Endothelial cell (in vitro differentiated cells): ENCODE data around the gene BZW2. TPM values are rescaled to one million over a fixed set of nuclear protein-coding genes. Genes with fewer than 3 reads are reported as not detected.

Experiments used
- DNase-seq: peaks from one replicate; pipeline ENCODE4 v3.0.0; 2021; ENCODE audit warnings: low spot score
- H3K27ac Mint-ChIP-seq: one replicate; pipeline ENCODE4 v1.8.0; 2021; ENCODE audit warnings: mixed read lengths, inconsistent platforms; ENCODE audit not compliant: unreplicated experiment
- H3K27me3 Mint-ChIP-seq: one replicate; pipeline ENCODE4 v1.8.0; 2021; ENCODE audit warnings: mild to moderate bottlenecking, moderate library complexity, mixed read lengths, inconsistent platforms; ENCODE audit not compliant: unreplicated experiment
- H3K36me3 Mint-ChIP-seq: one replicate; pipeline ENCODE4 v1.8.0; 2021; ENCODE audit warnings: mild to moderate bottlenecking, low read depth, mixed read lengths, inconsistent platforms; ENCODE audit not compliant: unreplicated experiment
- H3K4me1 Mint-ChIP-seq: one replicate; pipeline ENCODE4 v1.8.0; 2021; ENCODE audit warnings: mild to moderate bottlenecking, mixed read lengths, inconsistent platforms; ENCODE audit not compliant: unreplicated experiment
- H3K4me3 Mint-ChIP-seq: one replicate; pipeline ENCODE4 v1.8.0; 2021; ENCODE audit warnings: mild to moderate bottlenecking, mixed read lengths, inconsistent platforms; ENCODE audit not compliant: unreplicated experiment
- H3K9me3 Mint-ChIP-seq: one replicate; pipeline ENCODE4 v1.8.0; 2021; ENCODE audit warnings: mixed read lengths, inconsistent platforms; ENCODE audit not compliant: unreplicated experiment
- total RNA-seq: library from RNA; stranded (reverse); fragmentation: NEBNext Ultra II Directional; extraction: Animal tissue kit (Norgen Biotek cat#: 25700); gene quantifications from one replicate; pipeline ENCODE4 v1.2.1, GENCODE V29; 2021; ENCODE audit not compliant: unreplicated experiment
- TF ChIP-seq, protein P1 (sequence below): fragments of 200-600 bp; sonication (generic); IDR thresholded peaks from one replicate; pipeline ENCODE4 v1.5.0; 2021; ENCODE audit warnings: antibody characterized with exemption; ENCODE audit not compliant: unreplicated experiment

BZW2 gene
- total RNA-seq, 1 donor from 2014 or later = 141 TPM

GRCh38 chr7:16753102-16753931 lies 107.3 kb downstream of the BZW2 start, which contains the start of gene TSPAN13:
Gene TSPAN13, plus strand, starts transcription at chr7:16753755. Its CDS starts 213 bp downstream, at chr7:16753968.
- Mint-ChIP-seq H3K9me3 (no peaks in the 10 kb centered on the region), H3K36me3 (no peaks in the 10 kb centered on the region), H3K27me3 (peaks cover 11% of the 10 kb centered on the region), H3K4me1 (peaks cover 15% of the 10 kb centered on the region), H3K27ac (peak within 1 kb of the TSS; percentile 94), H3K4me3 (peak within 1 kb of the TSS; percentile 98)
- TF ChIP-seq, protein P1, sequence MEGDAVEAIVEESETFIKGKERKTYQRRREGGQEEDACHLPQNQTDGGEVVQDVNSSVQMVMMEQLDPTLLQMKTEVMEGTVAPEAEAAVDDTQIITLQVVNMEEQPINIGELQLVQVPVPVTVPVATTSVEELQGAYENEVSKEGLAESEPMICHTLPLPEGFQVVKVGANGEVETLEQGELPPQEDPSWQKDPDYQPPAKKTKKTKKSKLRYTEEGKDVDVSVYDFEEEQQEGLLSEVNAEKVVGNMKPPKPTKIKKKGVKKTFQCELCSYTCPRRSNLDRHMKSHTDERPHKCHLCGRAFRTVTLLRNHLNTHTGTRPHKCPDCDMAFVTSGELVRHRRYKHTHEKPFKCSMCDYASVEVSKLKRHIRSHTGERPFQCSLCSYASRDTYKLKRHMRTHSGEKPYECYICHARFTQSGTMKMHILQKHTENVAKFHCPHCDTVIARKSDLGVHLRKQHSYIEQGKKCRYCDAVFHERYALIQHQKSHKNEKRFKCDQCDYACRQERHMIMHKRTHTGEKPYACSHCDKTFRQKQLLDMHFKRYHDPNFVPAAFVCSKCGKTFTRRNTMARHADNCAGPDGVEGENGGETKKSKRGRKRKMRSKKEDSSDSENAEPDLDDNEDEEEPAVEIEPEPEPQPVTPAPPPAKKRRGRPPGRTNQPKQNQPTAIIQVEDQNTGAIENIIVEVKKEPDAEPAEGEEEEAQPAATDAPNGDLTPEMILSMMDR = no peak
- DNase-seq = peak; percentile 89

DNA sequence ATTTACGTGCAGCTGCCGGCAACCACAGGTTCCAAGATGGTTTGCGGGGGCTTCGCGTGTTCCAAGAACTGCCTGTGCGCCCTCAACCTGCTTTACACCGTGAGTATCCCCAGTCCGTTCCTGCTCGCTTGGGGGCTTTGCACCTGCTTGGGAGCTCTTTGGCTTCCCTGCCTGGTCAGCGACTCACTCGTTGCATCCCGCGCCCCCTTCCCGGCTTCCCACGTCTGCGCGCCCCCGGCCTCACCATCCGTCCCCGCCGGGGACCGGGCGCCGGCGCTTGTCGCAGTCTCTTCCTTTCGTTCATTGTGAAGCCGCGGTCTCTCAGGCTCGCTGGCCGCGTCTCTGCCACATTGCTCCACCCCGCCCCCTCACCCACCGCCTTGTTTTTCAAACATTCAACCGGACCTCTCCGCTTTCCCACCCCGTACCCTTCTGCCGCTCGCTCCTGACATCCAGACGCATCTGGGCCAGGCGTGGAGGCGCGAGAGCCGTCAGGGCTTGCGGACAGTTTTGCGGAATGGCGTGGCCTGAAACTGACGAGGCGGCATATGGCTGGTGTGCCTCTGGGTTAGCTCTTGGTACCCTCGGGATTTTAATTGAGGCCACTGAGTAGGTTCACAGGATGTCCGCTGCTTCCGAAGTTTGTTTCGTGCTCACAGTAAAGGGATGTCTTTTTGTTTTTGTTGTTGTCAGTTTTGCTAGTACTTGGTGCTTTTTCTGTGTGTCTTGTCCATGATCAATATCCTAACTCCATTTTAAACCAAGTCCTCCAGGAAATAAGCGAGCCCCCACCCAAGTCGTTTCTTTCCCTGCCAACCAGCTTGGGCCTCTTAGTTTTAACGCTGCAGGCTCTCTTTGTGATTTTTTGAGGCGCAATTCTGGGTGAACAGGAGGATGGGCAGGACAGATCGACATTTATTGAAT lies 108.2 kb downstream of the BZW2 start:
- peak; percentile 63 for DNase-seq
- Mint-ChIP-seq H3K4me3 (peak overlapping the region; percentile 98), H3K27me3 (peaks cover 11% of the 10 kb centered on the region), H3K36me3 (peaks cover 5% of the 10 kb centered on the region), H3K27ac (peak overlapping the region; percentile 94), H3K4me1 (peaks cover 19% of the 10 kb centered on the region), H3K9me3 (no peaks in the 10 kb centered on the region)
- TF ChIP-seq, protein P1 = no peak

GRCh38 chr7:16754856-16755317 lies 108.9 kb downstream of the BZW2 start:
- DNase-seq = no peak
- H3K4me3 Mint-ChIP-seq = peak overlapping the region; percentile 98
- H3K9me3 Mint-ChIP-seq = no peaks in the 10 kb centered on the region
- peaks cover 12% of the 10 kb centered on the region for H3K27me3 Mint-ChIP-seq
- H3K27ac Mint-ChIP-seq = peak overlapping the region; percentile 94
- H3K36me3 Mint-ChIP-seq = peaks cover 7% of the 10 kb centered on the region
- peaks cover 21% of the 10 kb centered on the region for H3K4me1 Mint-ChIP-seq
- TF ChIP-seq, protein P1 = no peak

DNA sequence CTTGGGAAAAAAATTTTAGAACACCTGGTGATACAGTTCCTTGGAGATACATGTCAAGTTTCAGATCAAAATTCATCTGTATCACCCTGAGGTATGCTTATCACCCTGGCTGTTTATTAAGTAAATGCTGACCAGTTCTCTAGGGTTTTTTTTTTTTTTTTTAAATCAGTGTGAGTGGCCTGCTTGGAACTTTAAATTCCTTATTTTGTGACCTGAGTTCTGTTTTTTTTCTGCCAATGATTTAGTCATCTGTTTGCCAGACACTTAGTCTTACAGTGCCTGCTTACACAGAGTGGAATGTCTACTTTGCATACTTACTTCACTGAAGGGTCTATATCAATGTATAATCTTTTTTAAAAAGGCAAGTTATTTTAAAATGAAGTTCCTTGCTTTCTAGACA lies 109.4 kb downstream of the BZW2 start:
- no peak for DNase-seq
- Mint-ChIP-seq H3K9me3 (no peaks in the 10 kb centered on the region), H3K36me3 (peaks cover 7% of the 10 kb centered on the region), H3K4me1 (peaks cover 22% of the 10 kb centered on the region), H3K27me3 (peaks cover 11% of the 10 kb centered on the region), H3K4me3 (peak overlapping the region; percentile 98), H3K27ac (peak overlapping the region; percentile 94)
- TF ChIP-seq, protein P1 = no peak

Other genes with a start within 250 kb of the BZW2 start
- gene CRPPA, start 224.6 kb upstream of the BZW2 start, total RNA-seq = 3.2 TPM
- gene SOSTDC1, start 180.4 kb upstream of the BZW2 start, total RNA-seq = 0.18 TPM
- not detected for gene LRRC72, start 119.4 kb upstream of the BZW2 start, total RNA-seq
- gene ANKMY2, start 427 bp upstream of the BZW2 start, total RNA-seq = 20.5 TPM
- gene TSPAN13, start 107.6 kb downstream of the BZW2 start, total RNA-seq = 82.0 TPM
- not detected for gene AGR2, start 158.8 kb downstream of the BZW2 start, total RNA-seq
- gene AGR3, start 235.8 kb downstream of the BZW2 start, total RNA-seq = not detected